PC-3 (cell line): Measurements from ENCODE around the gene TACR2.

Experiments used
- EZH2 ChIP-seq: fragments of 300-600 bp; sonication (generic); IDR thresholded peaks from one replicate; pipeline ENCODE4 v1.6.1; 2017; ENCODE audit warnings: antibody characterized with exemption, mild to moderate bottlenecking, low read length; ENCODE audit not compliant: unreplicated experiment
- EZH2phosphoT487 ChIP-seq: fragments of 300-600 bp; sonication (generic); IDR thresholded peaks from 2 replicates; pipeline ENCODE4 v1.6.1; 2018; ENCODE audit warnings: mild to moderate bottlenecking, antibody characterized with exemption, low read length, borderline replicate concordance

- no peak for TF ChIP-seq EZH2phosphoT487
- TF ChIP-seq EZH2, result no peak
These were observed 38.5 kb upstream of the TACR2 start for GRCh38 chr10:69455006-69455763.
